ENCODE measurements around the gene TMEM156. TPM values are rescaled to one million over a fixed set of nuclear protein-coding genes. Genes with fewer than 3 reads are reported as not detected.

The TMEM156 gene
- polyA plus RNA-seq = under 1 TPM in 2 of 3 donors, not detected in 1; 0.25 to 0.28 TPM

GRCh38 chr4:39032218-39033085 is at the start of gene TMEM156:
Gene TMEM156 (minus strand): TSS chr4:39032409. CDS start chr4:39032313, 96 bp downstream.
- no peak within 1 kb of the TSS for H3K27ac ChIP-seq (ENCODE audit: low read depth, low read length)
- WGBS, 3 donors = 58 to 67% (median 62%) methylated on average over 5 of the region's 5 CpGs

GRCh38 chr4:39078829-39079228 is 46.6 kb upstream of the TMEM156 start:
- H3K27ac ChIP-seq (ENCODE audit: low read depth, low read length) = no peak overlapping the region
- WGBS, 3 donors = 92 to 100% (median 98%) methylated on average over 2 of the region's 2 CpGs

- no peak overlapping the region for H3K27ac ChIP-seq (ENCODE audit: low read depth, low read length)
- 60 to 90% (median 75%) methylated on average over 3 of the region's 3 CpGs for WGBS, 3 donors
These were observed 36.7 kb upstream of the TMEM156 start for GRCh38 chr4:39068907-39069306.

GRCh38 chr4:39067451-39067850 is 35.2 kb upstream of the TMEM156 start:
- no peak overlapping the region for H3K27ac ChIP-seq (ENCODE audit: low read depth, low read length)
- 91 to 94% (median 92%) methylated on average over 3 of the region's 3 CpGs for WGBS, 3 donors

- no peak overlapping the region for H3K27ac ChIP-seq (ENCODE audit: low read depth, low read length)
- WGBS, 3 donors = 76 to 92% (median 88%) methylated on average over 2 of the region's 2 CpGs
These were observed 34.8 kb upstream of the TMEM156 start for GRCh38 chr4:39067031-39067430.

- H3K27ac ChIP-seq (ENCODE audit: low read depth, low read length) = no peak overlapping the region
- 96 to 97% (median 97%) methylated on average over 2 of the region's 2 CpGs for WGBS, 3 donors
These were observed 34.2 kb upstream of the TMEM156 start for GRCh38 chr4:39066371-39066770.

GRCh38 chr4:39063430-39063829 is 31.2 kb upstream of the TMEM156 start:
- H3K27ac ChIP-seq (ENCODE audit: low read depth, low read length) = no peak overlapping the region

GRCh38 chr4:39062770-39063097 is 30.5 kb upstream of the TMEM156 start:
- WGBS, 3 donors = 82 to 85% (median 83%) methylated on average over 4 of the region's 4 CpGs

GRCh38 chr4:39062094-39062769 is 30.0 kb upstream of the TMEM156 start, which contains the start of gene KLHL5:
Gene KLHL5 (plus strand): TSS chr4:39062232. CDS start chr4:39062653, 421 bp downstream.
- 52 to 63% (median 59%) methylated on average over 7 of the region's 7 CpGs for WGBS, 3 donors
- H3K27ac ChIP-seq (ENCODE audit: low read depth, low read length) = no peak within 1 kb of the TSS

More at GRCh38 chr4:39062770-39063097, 30.5 kb upstream of the TMEM156 start:
- no peak overlapping the region for H3K27ac ChIP-seq (ENCODE audit: low read depth, low read length)

- no peak overlapping the region for H3K27ac ChIP-seq (ENCODE audit: low read depth, low read length)
- 95 to 100% (median 96%) methylated on average over 1 of the region's 1 CpG for WGBS, 3 donors
These were observed 29.2 kb upstream of the TMEM156 start for GRCh38 chr4:39061457-39061856.

GRCh38 chr4:39056023-39056422 is 23.8 kb upstream of the TMEM156 start:
- H3K27ac ChIP-seq (ENCODE audit: low read depth, low read length) = no peak overlapping the region
- 97 to 99% (median 97%) methylated on average over 5 of the region's 5 CpGs for WGBS, 3 donors

GRCh38 chr4:39054497-39054896 is 22.3 kb upstream of the TMEM156 start:
- 71 to 90% (median 88%) methylated on average over 3 of the region's 3 CpGs for WGBS, 3 donors
- H3K27ac ChIP-seq (ENCODE audit: low read depth, low read length) = no peak overlapping the region

GRCh38 chr4:39053983-39054382 is 21.8 kb upstream of the TMEM156 start:
- no peak overlapping the region for H3K27ac ChIP-seq (ENCODE audit: low read depth, low read length)
- 93 to 96% (median 94%) methylated on average over 4 of the region's 4 CpGs for WGBS, 3 donors

- 78 to 90% (median 84%) methylated on average over 1 of the region's 1 CpG for WGBS, 3 donors
- no peak overlapping the region for H3K27ac ChIP-seq (ENCODE audit: low read depth, low read length)
These were observed 19.3 kb upstream of the TMEM156 start for GRCh38 chr4:39051492-39051891.

GRCh38 chr4:39050590-39050989 is 18.4 kb upstream of the TMEM156 start:
- H3K27ac ChIP-seq (ENCODE audit: low read depth, low read length) = no peak overlapping the region
- WGBS, 3 donors = 72 to 89% (median 85%) methylated on average over 2 of the region's 2 CpGs

GRCh38 chr4:39048311-39048710 is 16.1 kb upstream of the TMEM156 start:
- H3K27ac ChIP-seq (ENCODE audit: low read depth, low read length) = no peak overlapping the region
- WGBS, 3 donors = 56 to 100% (median 58%) methylated on average over 1 of the region's 1 CpG

- 69 to 78% (median 77%) methylated on average over 2 of the region's 2 CpGs for WGBS, 3 donors
- H3K27ac ChIP-seq (ENCODE audit: low read depth, low read length) = no peak overlapping the region
These were observed 15.5 kb upstream of the TMEM156 start for GRCh38 chr4:39047681-39048080.

- 79 to 89% (median 84%) methylated on average over 8 of the region's 8 CpGs for WGBS, 3 donors
- no peak overlapping the region for H3K27ac ChIP-seq (ENCODE audit: low read depth, low read length)
These were observed 14.0 kb upstream of the TMEM156 start for GRCh38 chr4:39046249-39046648.

- H3K27ac ChIP-seq (ENCODE audit: low read depth, low read length) = no peak overlapping the region
- 23 to 59% (median 31%) methylated on average over 3 of the region's 3 CpGs for WGBS, 3 donors
These were observed 13.6 kb upstream of the TMEM156 start for GRCh38 chr4:39045827-39046221.

Data from adipose tissue (tissue), 3 donors.